HepG2 (cell line): ENCODE measurements around the gene CRADD. TPM values are rescaled to one million over a fixed set of nuclear protein-coding genes. Genes with fewer than 3 reads are reported as not detected.

ENCODE experiments used
- ATAC-seq: fragments of 200-7000 bp; cut with Tn5 transposase; 3 replicates; pipeline ENCODE4 v1.9.1; 2020; ENCODE audit warnings: mild to moderate bottlenecking, moderate library complexity
- BruUV-seq: library from RNA; stranded (reverse); fragments of 400-500 nt; replicated peaks from 2 replicates; lab custom pipeline; 2021; lab: Mats Ljungman, UMichigan
- CTCF ChIA-PET: fragments of 300-600 bp; formaldehyde crosslinking; extraction: SDS; loops from one replicate; lab custom pipeline; 2021; ENCODE audit warnings: low total read pairs, inconsistent platforms, low intra/inter-chr PET ratio; lab: Yijun Ruan, JAX
- POLR2A ChIA-PET: fragments of 350-600 bp; sonication (Branson Sonifier 250); formaldehyde crosslinking; loops from one replicate; lab custom pipeline; 2020; ENCODE audit warnings: antibody characterized with exemption, inconsistent platforms; lab: Yijun Ruan, JAX
- DNase-seq: peaks from one replicate; pipeline ENCODE4 v3.0.0-alpha.2; 2015; ENCODE audit warnings: low spot score
- FAIRE-seq: peaks from 3 replicates; lab custom pipeline; 2011; peaks lifted over from hg19 to GRCh38; lab: Jason Lieb, UNC
- H2AFZ ChIP-seq: one replicate; pipeline ENCODE4 v1.6.1; 2011; ENCODE audit warnings: low read length, inconsistent platforms
- H3K27ac ChIP-seq: fragments of 300-600 bp; 3 replicates; pipeline ENCODE4 v1.8.0; 2011; ENCODE audit warnings: mixed run types, mild to moderate bottlenecking, mixed read lengths, low read length, inconsistent platforms; ENCODE audit not compliant: insufficient read depth; ENCODE audit errors: extremely low read length
- H3K27me3 ChIP-seq, 2 experiments: fragments of 200-600 bp in 1 of 2; 2 replicates in 1 of 2; 3 replicates in 1 of 2; pipeline versions ENCODE4 v1.6.0 to v1.8.0; 2011; ENCODE audit warnings: low read length in 2 of 2, mild to moderate bottlenecking in 2 of 2, moderate library complexity in 2 of 2, inconsistent platforms in 1 of 2; ENCODE audit not compliant: insufficient read depth in 2 of 2, control insufficient read depth in 1 of 2
- H3K36me3 ChIP-seq, 2 experiments: fragments of 200-600 bp in 1 of 2; replicated peaks in 1 of 2; 2 replicates in 1 of 2; 3 replicates in 1 of 2; pipeline versions ENCODE4 v1.5.1 to v1.8.0; 2011; ENCODE audit warnings: low read length in 2 of 2, inconsistent platforms in 1 of 2; ENCODE audit not compliant: insufficient read depth in 2 of 2, control insufficient read depth in 1 of 2
- H3K4me1 ChIP-seq: 2 replicates; pipeline ENCODE4 v1.5.1; 2012; ENCODE audit warnings: low read length, inconsistent platforms; ENCODE audit not compliant: insufficient read depth
- H3K4me2 ChIP-seq: 2 replicates; pipeline ENCODE4 v1.6.0; 2011; ENCODE audit warnings: low read depth, low read length, inconsistent platforms
- H3K4me3 ChIP-seq, 3 experiments: fragments of 200-600 bp in 1 of 3; sonication (generic), shearing (Covaris generic) in 1 of 3; replicated peaks in 1 of 3; 2 replicates each; pipeline ENCODE4 v1.5.1; 2011 to 2016; ENCODE audit warnings: low read length in 3 of 3, inconsistent platforms in 2 of 3, low read depth in 2 of 3, mild to moderate bottlenecking in 2 of 3, control low read depth in 1 of 3, mixed read lengths in 1 of 3; ENCODE audit not compliant: insufficient read depth in 1 of 3
- H3K79me2 ChIP-seq: one replicate; pipeline ENCODE4 v1.6.1; 2011; ENCODE audit warnings: low read length, inconsistent platforms; ENCODE audit not compliant: insufficient read depth
- H3K9ac ChIP-seq: 2 replicates; pipeline ENCODE4 v1.6.0; 2011; ENCODE audit warnings: mild to moderate bottlenecking, low read depth, low read length, inconsistent platforms; ENCODE audit not compliant: insufficient read depth
- H3K9me3 ChIP-seq: 2 replicates; pipeline ENCODE4 v1.5.1; 2012; ENCODE audit warnings: mild to moderate bottlenecking, low read length
- H4K20me1 ChIP-seq: 2 replicates; pipeline ENCODE4 v1.6.0; 2011; ENCODE audit warnings: inconsistent platforms, mild to moderate bottlenecking, low read length, moderate library complexity; ENCODE audit not compliant: insufficient read depth
- BRCA1 ChIP-seq: sonication (generic); formaldehyde crosslinking; IDR thresholded peaks from 2 replicates; pipeline ENCODE4 v1.4.0; 2020; ENCODE audit warnings: missing genetic modification reagents
- CEBPB ChIP-seq: IDR thresholded peaks from 2 replicates; pipeline ENCODE4 v1.6.1; 2011; ENCODE audit warnings: low read depth, low read length, improper control_type of control experiment, borderline replicate concordance
- CEBPG ChIP-seq: IDR thresholded peaks from 2 replicates; pipeline ENCODE4 v1.6.1; 2016
- ISL2 ChIP-seq: sonication (generic); formaldehyde crosslinking; IDR thresholded peaks from 2 replicates; pipeline ENCODE4 v1.5.0; 2020; ENCODE audit warnings: missing genetic modification reagents
- SMARCC2 ChIP-seq: fragments of 450-650 bp; IDR thresholded peaks from 2 replicates; pipeline ENCODE4 v1.6.1; 2017; ENCODE audit warnings: antibody characterized with exemption, mild to moderate bottlenecking
- TBX3 ChIP-seq: fragments of 450-650 bp; IDR thresholded peaks from 2 replicates; pipeline ENCODE4 v1.6.1; 2017; ENCODE audit warnings: antibody characterized with exemption, mild to moderate bottlenecking, inconsistent platforms, borderline replicate concordance
- ZBTB40 ChIP-seq, 2 experiments: fragments of 450-650 bp in 1 of 2; sonication (generic) in 1 of 2; formaldehyde crosslinking in 1 of 2; IDR thresholded peaks; 2 replicates each; pipeline versions ENCODE4 v1.6.1 to v1.8.0; 2016 to 2022; ENCODE audit warnings: antibody characterized with exemption in 1 of 2, mild to moderate bottlenecking in 1 of 2, missing genetic modification reagents in 1 of 2
- ZNF607 ChIP-seq: sonication (generic); formaldehyde crosslinking; IDR thresholded peaks from 2 replicates; pipeline ENCODE4 v1.5.1; 2020; ENCODE audit warnings: missing genetic modification reagents, mild to moderate bottlenecking, borderline replicate concordance
- whole genome bisulfite sequencing: methylation state at CpG from one replicate; pipeline ENCODE4 v1.1.6; 2017; ENCODE audit warnings: low lambda C conversion rate; 5-methylcytosine and 5-hydroxymethylcytosine counted together
- in situ Hi-C: cut with HindIII; loops from 2 replicates; pipeline ENCODE4 v1.10.0; 2017; ENCODE audit warnings: low pct_unique_long_range_greater_than_20kb; ENCODE audit not compliant: extremely low pct_ligation_motif_present
- intact Hi-C: fragments of 100-400 bp; cut with micrococcal nuclease; formaldehyde crosslinking; loops from one replicate; pipeline ENCODE4 v1.10.0; 2022; ENCODE audit not compliant: unreplicated experiment
- polyA plus RNA-seq, 8 experiments: library from polyadenylated mRNA; depleted of rRNA in 3 of 8; stranded (reverse) in 7 of 8; unstranded in 1 of 8; fragments of >200 nt; fragmentation: Illumina TruSeq in 4 of 8; extraction: Trizol in 4 of 8; gene quantifications; 2 replicates each; pipeline versions ENCODE4 v1.2.1 to v1.2.3, GENCODE V29; 2011 to 2016; ENCODE audit warnings: low read depth in 4 of 8, missing spikeins in 1 of 8, mixed read lengths in 1 of 8; ENCODE audit not compliant: insufficient read depth in 1 of 8
- total RNA-seq, 5 experiments: library from RNA; depleted of rRNA; stranded (reverse); fragments of >200 nt; fragmentation: Illumina TruSeq; extraction: Trizol; gene quantifications; 2 replicates each; pipeline ENCODE4 v1.2.3, GENCODE V29; 2016; ENCODE audit warnings: low read depth in 1 of 5

The CRADD gene
- total and polyA plus RNA-seq, 2 of the 13 experiments (the other 11 are each of a cell fraction or from before 2014, with no cell fraction given), result 12.4 to 18.8 TPM

- peaks cover 23% of the 10 kb centered on the region for H3K4me1 ChIP-seq
- no peaks in the 10 kb centered on the region for H3K79me2 ChIP-seq
- no peaks in the 10 kb centered on the region for H3K9me3 ChIP-seq
- CTCF ChIA-PET, result no interaction called here
- H3K27me3 ChIP-seq, result no peaks in the 10 kb centered on the region
- TF ChIP-seq ZNF607 (CRISPR knock-in tag) (no peak), CEBPB (peak; percentile 75; the same call in 1 of the 2 replicates), TBX3 (no peak), BRCA1 (no peak), SMARCC2 (no peak), CEBPG (CRISPR knock-in tag) (peak; percentile 53)
- TF ChIP-seq, all 625 proteins: peak for 2
- Histone ChIP-seq H2AFZ (no peak overlapping the region), H3K9ac (no peak overlapping the region), H3K4me2 (no peak overlapping the region), H4K20me1 (no peaks in the 10 kb centered on the region), H3K4me3 (no peak overlapping the region), H3K27ac (no peak overlapping the region), H3K36me3 (no peaks in the 10 kb centered on the region)
- no TSS peak for BruUV-seq
- no peak for ATAC-seq
- FAIRE-seq, result no peak
- intact Hi-C loops, result no loop called here
- POLR2A ChIA-PET, result no interaction called here
- no peak for DNase-seq
- in situ Hi-C loops, result no loop called here
Measured at GRCh38 chr12:93696462-93696861, 19.3 kb downstream of the CRADD start.

DNA sequence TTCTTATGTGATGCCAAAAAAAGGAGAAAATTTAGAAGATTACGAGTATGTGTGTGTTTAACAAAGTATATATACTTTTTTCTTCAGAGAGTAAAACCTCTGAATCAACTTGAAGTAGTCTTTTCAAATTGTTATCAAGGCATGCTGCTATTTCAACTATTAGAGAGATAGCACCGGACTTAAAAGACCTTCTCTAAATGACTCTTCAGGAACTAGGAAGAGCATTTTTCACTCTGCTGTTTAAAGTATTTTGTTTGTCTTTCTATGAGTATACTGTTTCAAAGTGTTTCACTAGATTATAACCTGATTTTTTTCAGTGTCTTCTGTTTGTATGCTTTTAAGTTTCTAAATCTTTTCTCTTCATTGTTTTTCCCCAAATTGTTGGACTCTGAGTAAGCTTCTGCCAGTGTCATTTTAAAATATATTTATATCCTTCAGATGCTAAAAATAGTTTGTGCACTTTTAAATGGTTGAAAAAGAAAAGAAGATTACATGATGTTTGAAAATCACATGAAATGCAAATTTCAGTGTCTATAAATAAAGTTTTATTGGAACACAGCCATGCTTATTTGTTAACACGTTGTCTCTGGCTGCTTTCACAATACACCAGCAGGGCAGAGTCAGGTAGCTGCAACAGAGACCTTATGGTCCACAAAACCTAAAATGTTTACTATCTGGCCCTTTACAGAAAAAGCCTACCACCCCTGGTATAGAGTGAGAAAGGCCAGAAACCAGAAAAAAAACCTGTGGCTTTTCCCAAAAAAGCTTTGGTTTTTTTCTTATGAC is 21.3 kb downstream of the CRADD start:
- FAIRE-seq (no peak), DNase-seq (peak; percentile 66), ATAC-seq (peak; percentile 38; the same call in 1 of the 3 replicates)
- 7% methylated on average over 3 of the region's 3 CpGs for WGBS
- Histone ChIP-seq H3K9me3 (no peaks in the 10 kb centered on the region), H3K9ac (no peak overlapping the region), H3K27me3 (no peaks in the 10 kb centered on the region), H3K4me1 (peaks cover 23% of the 10 kb centered on the region), H3K79me2 (no peaks in the 10 kb centered on the region), H3K4me3 (no peak overlapping the region), H4K20me1 (no peaks in the 10 kb centered on the region), H3K36me3 (no peaks in the 10 kb centered on the region), H3K27ac (peak overlapping the region; percentile 34), H3K4me2 (peak overlapping the region; percentile 3), H2AFZ (no peak overlapping the region)
- ChIA-PET CTCF (no interaction called here), POLR2A (interaction anchor here (1.6 kb wide), 1 partner anchor 22 kb away, joined by 6 read pairs; the partner anchor contains the start of gene CRADD)
- intact Hi-C loops, result loop anchor here (1.0 kb wide), 1 partner anchor 27 kb away; no protein-coding TSS in a partner anchor
- no TSS peak for BruUV-seq
- in situ Hi-C loops, result no loop called here
- TF ChIP-seq ZBTB40 (IDR thresholded peaks at IDR 0.05) (peak; percentile 97), ZBTB40 (CRISPR knock-in tag; IDR thresholded peaks at IDR 0.05) (peak; percentile 99), ISL2 (CRISPR knock-in tag) (0 out of 2 replicates have a peak, but pooled peaks have one; percentile 32)
